DND-41 (cell line): ENCODE data around the gene PRPF38A.

ENCODE experiments used
- CTCF ChIP-seq: IDR thresholded peaks from 2 replicates; pipeline ENCODE4 v1.5.1; 2012; ENCODE audit warnings: borderline replicate concordance, low read length, moderate library complexity, mild to moderate bottlenecking; ENCODE audit not compliant: poor library complexity, severe bottlenecking; ENCODE audit errors: extremely low read depth
- EZH2 ChIP-seq: IDR thresholded peaks from 3 replicates; pipeline ENCODE4 v1.6.1; 2012; ENCODE audit warnings: borderline replicate concordance, low read depth, mild to moderate bottlenecking, moderate library complexity, low read length, inconsistent platforms; ENCODE audit not compliant: severe bottlenecking

GRCh38 chr1:52357397-52357796, 47.0 kb upstream of the PRPF38A start:
- TF ChIP-seq CTCF (no peak), EZH2 (no peak)
